Astrocyte of the spinal cord (primary cell): ENCODE measurements around the gene DNER.
A peak's percentile ranks its signal among the peaks of the same experiment; 100 is the strongest.

Experiments used
- DNase-seq: peaks from one replicate; pipeline ENCODE4 v3.0.0; 2011; ENCODE audit warnings: low read depth, low spot score
- H3K4me3 ChIP-seq: 2 replicates; pipeline ENCODE4 v1.5.1; 2011; ENCODE audit warnings: low read depth, mild to moderate bottlenecking, low read length, moderate library complexity
- CTCF ChIP-seq: IDR thresholded peaks from 2 replicates; pipeline ENCODE4 v1.5.1; 2012; ENCODE audit warnings: low read depth, mild to moderate bottlenecking, low read length, inconsistent platforms
- in situ Hi-C: cut with HindIII; loops from 2 replicates; pipeline ENCODE4 v1.10.0; 2017; ENCODE audit warnings: low sequenced_read_pairs

DNER gene

GRCh38 chr2:229740279-229740678 lies 25.9 kb upstream of the DNER start:
- no peak for TF ChIP-seq CTCF
- no peak for DNase-seq
- in situ Hi-C loops: no loop called here
- no peak overlapping the region for H3K4me3 ChIP-seq

GRCh38 chr2:229738024-229738625 lies 23.8 kb upstream of the DNER start:
- no peak for TF ChIP-seq CTCF
- in situ Hi-C loops: no loop called here
- DNase-seq: no peak
- no peak overlapping the region for H3K4me3 ChIP-seq

GRCh38 chr2:229734410-229734809 lies 20.1 kb upstream of the DNER start:
- no peak for DNase-seq
- in situ Hi-C loops: no loop called here

GRCh38 chr2:229733611-229734245 lies 19.4 kb upstream of the DNER start:
- in situ Hi-C loops: no loop called here
- DNase-seq: no peak
- no peak for TF ChIP-seq CTCF

More at GRCh38 chr2:229734410-229734809, 20.1 kb upstream of the DNER start:
- no peak overlapping the region for H3K4me3 ChIP-seq
- no peak for TF ChIP-seq CTCF

GRCh38 chr2:229732897-229733296 lies 18.5 kb upstream of the DNER start:
- DNase-seq: no peak
- TF ChIP-seq CTCF: no peak
- in situ Hi-C loops: no loop called here

More at GRCh38 chr2:229733611-229734245, 19.4 kb upstream of the DNER start:
- H3K4me3 ChIP-seq: no peak overlapping the region

GRCh38 chr2:229731916-229732315 lies 17.6 kb upstream of the DNER start:
- TF ChIP-seq CTCF: no peak
- DNase-seq: peak; percentile 69
- in situ Hi-C loops: no loop called here

More at GRCh38 chr2:229732897-229733296, 18.5 kb upstream of the DNER start:
- H3K4me3 ChIP-seq: no peak overlapping the region

More at GRCh38 chr2:229731916-229732315, 17.6 kb upstream of the DNER start:
- no peak overlapping the region for H3K4me3 ChIP-seq
